Nephron progenitor cell (in vitro differentiated cells): Measurements from ENCODE around the gene ENDOD1.

Experiments
- DNase-seq: peaks from one replicate; pipeline ENCODE4 v3.0.0; 2021
- H3K27ac Mint-ChIP-seq: 2 replicates; pipeline ENCODE4 v1.8.0; 2021; ENCODE audit warnings: mild to moderate bottlenecking, moderate library complexity, mixed read lengths
- H3K27me3 Mint-ChIP-seq: 2 replicates; pipeline ENCODE4 v1.8.0; 2021; ENCODE audit warnings: mild to moderate bottlenecking, low read depth, mixed read lengths; ENCODE audit not compliant: poor library complexity
- H3K36me3 Mint-ChIP-seq: 2 replicates; pipeline ENCODE4 v1.8.0; 2021; ENCODE audit warnings: low read depth, mixed read lengths
- H3K4me1 Mint-ChIP-seq: 2 replicates; pipeline ENCODE4 v1.8.0; 2021; ENCODE audit warnings: mixed read lengths
- H3K4me3 Mint-ChIP-seq: 2 replicates; pipeline ENCODE4 v1.8.0; 2021; ENCODE audit warnings: mild to moderate bottlenecking, moderate library complexity, mixed read lengths
- H3K9me3 Mint-ChIP-seq: 2 replicates; pipeline ENCODE4 v1.8.0; 2021; ENCODE audit warnings: mild to moderate bottlenecking, moderate library complexity, mixed read lengths
- TF ChIP-seq, protein P1 (sequence below): fragments of 200-600 bp; sonication (generic); IDR thresholded peaks from 2 replicates; pipeline ENCODE4 v1.5.0; 2021; ENCODE audit warnings: antibody characterized with exemption

ENDOD1 gene

DNA sequence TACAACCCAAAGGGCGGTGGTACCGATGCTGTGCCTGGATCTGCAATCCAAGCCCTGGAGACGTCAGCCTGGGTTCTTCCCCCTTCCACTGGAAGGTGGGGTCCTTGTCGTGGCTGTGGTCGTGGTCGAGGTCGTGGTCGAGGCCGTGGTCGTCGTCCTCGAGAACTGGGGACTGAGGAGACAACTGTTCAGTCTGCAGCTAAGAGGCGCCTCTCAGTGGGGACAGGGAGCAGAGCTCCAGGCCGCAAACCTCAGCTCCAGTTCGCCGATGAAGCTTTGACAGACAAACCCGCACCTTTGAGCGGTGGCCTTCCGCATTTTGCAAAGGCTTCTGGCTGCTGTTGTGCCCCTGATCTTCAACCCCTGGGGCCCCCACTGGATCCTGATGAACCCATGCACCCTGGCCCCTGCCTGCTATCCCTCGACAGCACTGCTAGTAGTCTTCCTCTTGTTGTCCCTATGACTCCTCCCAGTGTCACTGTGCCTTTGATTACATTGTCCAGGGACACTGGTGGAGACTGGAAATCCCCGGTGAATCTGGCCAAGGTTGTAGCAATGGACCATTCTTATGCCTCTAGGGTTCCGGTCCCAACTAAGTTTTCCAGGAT lies 38.9 kb upstream of the ENDOD1 start:
- H3K4me3 Mint-ChIP-seq, result no peak overlapping the region
- H3K9me3 Mint-ChIP-seq, result no peaks in the 10 kb centered on the region
- H3K27me3 Mint-ChIP-seq, result peaks cover 19% of the 10 kb centered on the region
- H3K27ac Mint-ChIP-seq, result no peak overlapping the region
- no peak for DNase-seq
- TF ChIP-seq, protein P1, sequence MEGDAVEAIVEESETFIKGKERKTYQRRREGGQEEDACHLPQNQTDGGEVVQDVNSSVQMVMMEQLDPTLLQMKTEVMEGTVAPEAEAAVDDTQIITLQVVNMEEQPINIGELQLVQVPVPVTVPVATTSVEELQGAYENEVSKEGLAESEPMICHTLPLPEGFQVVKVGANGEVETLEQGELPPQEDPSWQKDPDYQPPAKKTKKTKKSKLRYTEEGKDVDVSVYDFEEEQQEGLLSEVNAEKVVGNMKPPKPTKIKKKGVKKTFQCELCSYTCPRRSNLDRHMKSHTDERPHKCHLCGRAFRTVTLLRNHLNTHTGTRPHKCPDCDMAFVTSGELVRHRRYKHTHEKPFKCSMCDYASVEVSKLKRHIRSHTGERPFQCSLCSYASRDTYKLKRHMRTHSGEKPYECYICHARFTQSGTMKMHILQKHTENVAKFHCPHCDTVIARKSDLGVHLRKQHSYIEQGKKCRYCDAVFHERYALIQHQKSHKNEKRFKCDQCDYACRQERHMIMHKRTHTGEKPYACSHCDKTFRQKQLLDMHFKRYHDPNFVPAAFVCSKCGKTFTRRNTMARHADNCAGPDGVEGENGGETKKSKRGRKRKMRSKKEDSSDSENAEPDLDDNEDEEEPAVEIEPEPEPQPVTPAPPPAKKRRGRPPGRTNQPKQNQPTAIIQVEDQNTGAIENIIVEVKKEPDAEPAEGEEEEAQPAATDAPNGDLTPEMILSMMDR, result no peak
- H3K36me3 Mint-ChIP-seq, result no peaks in the 10 kb centered on the region
- H3K4me1 Mint-ChIP-seq, result no peaks in the 10 kb centered on the region

DNA sequence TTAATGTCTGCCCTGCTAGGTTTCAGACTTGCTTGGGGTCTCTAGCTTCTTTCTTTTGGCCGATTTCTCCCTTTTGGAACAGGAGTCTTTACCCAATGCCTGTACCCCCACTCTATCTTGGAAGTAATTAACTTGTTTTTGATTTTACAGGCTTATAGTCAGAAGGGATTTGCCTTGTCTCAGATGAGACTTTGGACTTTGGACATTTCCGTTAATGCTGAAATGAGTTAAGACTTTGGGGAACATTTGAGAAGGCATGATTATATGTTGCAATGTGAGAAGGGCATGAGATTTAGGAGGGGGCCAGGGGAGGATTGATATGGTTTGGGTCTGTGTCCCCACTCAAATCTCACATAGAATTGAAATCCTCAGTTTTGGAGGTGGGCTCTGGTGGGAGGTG lies 35.3 kb upstream of the ENDOD1 start:
- no peak overlapping the region for H3K4me3 Mint-ChIP-seq
- H3K9me3 Mint-ChIP-seq, result no peaks in the 10 kb centered on the region
- TF ChIP-seq, protein P1, result no peak
- no peak for DNase-seq
- H3K36me3 Mint-ChIP-seq, result no peaks in the 10 kb centered on the region
- no peaks in the 10 kb centered on the region for H3K4me1 Mint-ChIP-seq
- peaks cover 25% of the 10 kb centered on the region for H3K27me3 Mint-ChIP-seq
- H3K27ac Mint-ChIP-seq, result no peak overlapping the region

DNA sequence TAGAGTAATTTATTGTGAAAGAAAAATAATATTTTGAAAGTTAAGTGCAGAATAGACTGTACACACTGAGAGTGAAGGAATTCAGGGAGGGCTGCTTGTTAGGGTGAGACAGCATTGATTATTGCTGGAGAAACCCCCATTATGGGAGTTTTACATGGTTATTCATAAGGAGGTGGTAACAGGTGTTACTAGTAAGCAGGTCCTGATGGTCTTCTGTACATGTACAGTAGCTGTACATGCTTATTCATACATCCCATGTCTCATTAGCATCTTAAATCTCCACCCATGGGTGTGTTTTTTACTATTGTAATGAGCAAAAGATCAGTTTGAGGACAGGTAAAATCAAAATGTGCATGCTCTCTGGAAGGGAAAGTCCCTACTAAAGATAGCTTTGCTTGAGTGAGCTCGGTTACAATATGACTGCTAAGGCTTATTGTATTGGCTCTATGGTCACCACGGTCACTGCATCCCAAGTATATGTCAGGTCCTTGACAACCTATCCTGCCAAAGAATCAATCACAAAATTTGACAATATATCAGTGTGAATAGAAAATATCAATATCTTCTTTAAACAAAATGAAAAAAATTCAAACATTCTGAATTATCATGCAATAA lies 34.3 kb upstream of the ENDOD1 start:
- DNase-seq, result no peak
- H3K27me3 Mint-ChIP-seq, result peaks cover 33% of the 10 kb centered on the region
- H3K36me3 Mint-ChIP-seq, result no peaks in the 10 kb centered on the region
- H3K27ac Mint-ChIP-seq, result no peak overlapping the region
- H3K4me1 Mint-ChIP-seq, result no peaks in the 10 kb centered on the region
- no peaks in the 10 kb centered on the region for H3K9me3 Mint-ChIP-seq
- no peak overlapping the region for H3K4me3 Mint-ChIP-seq
- TF ChIP-seq, protein P1, result no peak

DNA sequence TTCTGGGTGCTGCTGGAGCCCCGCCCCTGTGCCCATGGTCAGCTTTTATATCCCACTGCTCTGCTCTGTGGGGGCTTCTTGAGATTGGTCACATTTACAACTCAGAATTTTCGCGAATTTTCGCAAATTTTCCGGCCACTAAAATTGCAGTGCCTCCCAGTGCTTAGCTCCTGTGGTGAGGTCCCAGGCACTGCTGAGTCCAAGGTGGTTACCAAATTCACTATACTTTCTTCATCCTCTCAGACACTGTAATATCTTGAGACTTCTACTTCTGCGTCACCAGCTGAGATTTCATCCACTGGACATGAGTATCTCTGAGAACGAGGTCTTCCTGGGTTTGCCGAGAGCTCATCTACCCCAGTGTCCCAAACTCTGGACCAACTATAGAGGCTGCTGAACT lies 31.7 kb upstream of the ENDOD1 start:
- DNase-seq, result no peak
- Mint-ChIP-seq H3K4me1 (no peaks in the 10 kb centered on the region), H3K9me3 (no peaks in the 10 kb centered on the region), H3K4me3 (no peak overlapping the region), H3K27ac (no peak overlapping the region), H3K27me3 (peaks cover 47% of the 10 kb centered on the region), H3K36me3 (no peaks in the 10 kb centered on the region)
- TF ChIP-seq, protein P1, result no peak

DNA sequence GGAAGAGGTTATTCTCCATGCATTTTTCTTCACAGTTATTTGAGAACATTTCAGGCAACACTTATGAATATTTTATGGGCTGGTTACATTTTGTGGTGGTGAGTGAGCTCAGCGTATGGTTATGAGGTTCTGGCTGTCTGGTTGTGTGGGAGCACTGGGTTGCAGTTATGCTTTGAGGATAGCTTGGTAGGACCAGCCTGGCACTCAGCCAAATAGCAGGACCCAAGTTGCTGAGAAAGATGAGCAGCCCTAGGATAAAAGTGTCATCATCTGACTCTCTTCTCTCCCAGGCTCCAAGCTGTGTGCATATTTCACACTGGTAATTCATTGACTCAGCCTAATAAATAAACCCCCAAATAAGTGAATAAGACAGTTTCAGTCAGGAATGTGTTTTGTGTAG lies 31.0 kb upstream of the ENDOD1 start:
- TF ChIP-seq, protein P1, result no peak
- no peaks in the 10 kb centered on the region for H3K4me1 Mint-ChIP-seq
- H3K27ac Mint-ChIP-seq, result no peak overlapping the region
- no peaks in the 10 kb centered on the region for H3K9me3 Mint-ChIP-seq
- no peak for DNase-seq
- H3K36me3 Mint-ChIP-seq, result no peaks in the 10 kb centered on the region
- no peak overlapping the region for H3K4me3 Mint-ChIP-seq
- peaks cover 46% of the 10 kb centered on the region for H3K27me3 Mint-ChIP-seq

DNA sequence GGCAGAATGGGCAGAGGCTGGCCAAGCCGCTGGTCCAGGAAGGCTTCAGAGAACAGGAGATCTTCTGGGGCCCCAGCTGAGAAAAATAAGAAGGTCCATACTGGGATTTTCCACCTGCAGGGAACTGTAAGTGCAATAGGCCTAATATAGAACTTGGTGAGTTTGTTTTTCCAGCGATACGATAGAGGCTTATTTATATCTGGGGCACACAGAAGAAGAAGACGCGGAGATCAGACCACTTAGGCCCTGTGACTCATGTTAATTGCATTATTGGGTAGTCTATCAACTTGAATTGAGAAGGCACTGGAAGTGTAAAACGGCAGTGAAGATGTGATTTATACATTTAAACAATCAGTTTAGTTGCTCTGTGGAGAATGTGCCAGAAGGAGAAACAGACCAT lies 30.6 kb upstream of the ENDOD1 start:
- Mint-ChIP-seq H3K9me3 (no peaks in the 10 kb centered on the region), H3K4me1 (no peaks in the 10 kb centered on the region), H3K4me3 (no peak overlapping the region), H3K27ac (no peak overlapping the region), H3K36me3 (no peaks in the 10 kb centered on the region), H3K27me3 (peaks cover 43% of the 10 kb centered on the region)
- DNase-seq, result no peak
- TF ChIP-seq, protein P1, result no peak
